Gastrocnemius medialis (tissue), 4 donors: Measurements from ENCODE around the gene HECTD4.

Source experiments
- POLR2A ChIP-seq, 2 donors: fragments of 450-650 bp; IDR thresholded peaks; one replicate each; pipeline ENCODE4 v1.6.1; 2017; ENCODE audit warnings: antibody characterized with exemption in 2 of 2, mild to moderate bottlenecking in 2 of 2, moderate library complexity in 2 of 2
- TF ChIP-seq, protein P1 (sequence below), 5 experiments: fragments of 450-650 bp in 3 of 5; fragments of 200-600 bp in 2 of 5; sonication (generic) in 2 of 5; IDR thresholded peaks in 4 of 5; conservative IDR thresholded peaks in 1 of 5; 1 replicate in 4 of 5; 2 replicates in 1 of 5; pipeline ENCODE4 v1.5.1; 2016 to 2019; ENCODE audit warnings: antibody characterized with exemption in 5 of 5, mild to moderate bottlenecking in 3 of 5, moderate library complexity in 3 of 5

GRCh38 chr12:112322441-112322840 lies 59.8 kb downstream of the HECTD4 start:
- TF ChIP-seq, protein P1, sequence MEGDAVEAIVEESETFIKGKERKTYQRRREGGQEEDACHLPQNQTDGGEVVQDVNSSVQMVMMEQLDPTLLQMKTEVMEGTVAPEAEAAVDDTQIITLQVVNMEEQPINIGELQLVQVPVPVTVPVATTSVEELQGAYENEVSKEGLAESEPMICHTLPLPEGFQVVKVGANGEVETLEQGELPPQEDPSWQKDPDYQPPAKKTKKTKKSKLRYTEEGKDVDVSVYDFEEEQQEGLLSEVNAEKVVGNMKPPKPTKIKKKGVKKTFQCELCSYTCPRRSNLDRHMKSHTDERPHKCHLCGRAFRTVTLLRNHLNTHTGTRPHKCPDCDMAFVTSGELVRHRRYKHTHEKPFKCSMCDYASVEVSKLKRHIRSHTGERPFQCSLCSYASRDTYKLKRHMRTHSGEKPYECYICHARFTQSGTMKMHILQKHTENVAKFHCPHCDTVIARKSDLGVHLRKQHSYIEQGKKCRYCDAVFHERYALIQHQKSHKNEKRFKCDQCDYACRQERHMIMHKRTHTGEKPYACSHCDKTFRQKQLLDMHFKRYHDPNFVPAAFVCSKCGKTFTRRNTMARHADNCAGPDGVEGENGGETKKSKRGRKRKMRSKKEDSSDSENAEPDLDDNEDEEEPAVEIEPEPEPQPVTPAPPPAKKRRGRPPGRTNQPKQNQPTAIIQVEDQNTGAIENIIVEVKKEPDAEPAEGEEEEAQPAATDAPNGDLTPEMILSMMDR (IDR thresholded peaks at IDR 0.05 in 4 of 5, conservative IDR thresholded peaks at IDR 0.05 in 1 of 5) = no peak
- TF ChIP-seq POLR2A (IDR thresholded peaks at IDR 0.05) = no peak
